ENCODE data around the gene RBM24. TPM values are rescaled to one million over a fixed set of nuclear protein-coding genes. Genes with fewer than 3 reads are reported as not detected.
"Not testable (repeated sequence)": the region's sequence is repeated elsewhere in the genome, so short reads cannot be mapped to it uniquely, and the experiment has no call there.

The RBM24 gene
- total and polyA plus RNA-seq, 4 donors, result 0.21 to 0.42 (median 0.28) TPM

- no peak overlapping the region for H3K4me3 ChIP-seq (ENCODE audit: low read depth in 1 of 3, low read length in 3 of 3)
- H3K27me3 ChIP-seq (ENCODE audit: control insufficient read depth in 4 of 4, insufficient read depth in 4 of 4, low read length in 3 of 4), result no peaks in the 10 kb centered on the region
- H3K4me1 ChIP-seq (ENCODE audit: control insufficient read depth in 4 of 4, insufficient read depth in 4 of 4, low read length in 3 of 4), result peaks cover 2 to 14% (median 7%) of the 10 kb centered on the region in 4 donors
- DNase-seq (ENCODE audit: low spot score), result no peak
- WGBS, result 93% methylated on average over 3 of the region's 3 CpGs
- no peaks in the 10 kb centered on the region for H3K9me3 ChIP-seq (ENCODE audit: control insufficient read depth in 4 of 4, low read length in 3 of 4)
- no peak overlapping the region for H3K9ac ChIP-seq (ENCODE audit: low read depth in 1 of 2, low read length in 2 of 2)
- H3K36me3 ChIP-seq (ENCODE audit: control insufficient read depth in 4 of 4, insufficient read depth in 3 of 4, low read depth in 1 of 4, low read length in 3 of 4), result no peaks in the 10 kb centered on the region
- TF ChIP-seq TAF1 (conservative IDR thresholded peaks at IDR 0.05) (no peak), YY1 (IDR thresholded peaks at IDR 0.05) (no peak)
- H3K27ac ChIP-seq (ENCODE audit: low read depth in 1 of 2, low read length in 2 of 2), result no peak overlapping the region
These were observed 34.1 kb downstream of the RBM24 start for GRCh38 chr6:17315262-17315661.

GRCh38 chr6:17318435-17319165 is 37.4 kb downstream of the RBM24 start:
- no peak for DNase-seq (ENCODE audit: low spot score)
- H3K9ac ChIP-seq (ENCODE audit: low read depth in 1 of 2, low read length in 2 of 2), result no peak overlapping the region
- peak; percentile 14 to 37 for TF ChIP-seq RAD21 (IDR thresholded peaks at IDR 0.05)
- peak; percentile 44 to 58 for TF ChIP-seq HNF4A (conservative IDR thresholded peaks at IDR 0.05)
- no peak for TF ChIP-seq HNF4G (IDR thresholded peaks at IDR 0.05)
- TF ChIP-seq FOXA2 (IDR thresholded peaks at IDR 0.05), result peak; percentile 5
- no peak for TF ChIP-seq NR2F2 (IDR thresholded peaks at IDR 0.05)
- no peak for TF ChIP-seq MAX (IDR thresholded peaks at IDR 0.05)
- TF ChIP-seq RXRA (IDR thresholded peaks at IDR 0.05), result peak in 1 of 2 donors; percentile 52
- TF ChIP-seq ZBTB33 (IDR thresholded peaks at IDR 0.05), result no peak
- peak; percentile 77 for TF ChIP-seq YY1 (IDR thresholded peaks at IDR 0.05)
- peak; percentile 73 for TF ChIP-seq SP1 (IDR thresholded peaks at IDR 0.05)

GRCh38 chr6:17320266-17320665 is 39.1 kb downstream of the RBM24 start:
- H3K4me3 ChIP-seq (ENCODE audit: low read depth in 1 of 3, low read length in 3 of 3); H3K4me1 ChIP-seq (ENCODE audit: control insufficient read depth in 4 of 4, insufficient read depth in 4 of 4, low read length in 3 of 4); H3K36me3 ChIP-seq (ENCODE audit: control insufficient read depth in 4 of 4, insufficient read depth in 3 of 4, low read depth in 1 of 4, low read length in 3 of 4); H3K27ac ChIP-seq (ENCODE audit: low read depth in 1 of 2, low read length in 2 of 2); H3K9me3 ChIP-seq (ENCODE audit: control insufficient read depth in 4 of 4, low read length in 3 of 4); H3K9ac ChIP-seq (ENCODE audit: low read depth in 1 of 2, low read length in 2 of 2); H3K27me3 ChIP-seq (ENCODE audit: control insufficient read depth in 4 of 4, insufficient read depth in 4 of 4, low read length in 3 of 4); DNase-seq (ENCODE audit: low spot score): not testable (repeated sequence)
- 97% methylated on average over 7 of the region's 7 CpGs for WGBS

More at GRCh38 chr6:17318435-17319165, 37.4 kb downstream of the RBM24 start:
- no peaks in the 10 kb centered on the region for H3K4me1 ChIP-seq (ENCODE audit: control insufficient read depth in 4 of 4, insufficient read depth in 4 of 4, low read length in 3 of 4)
- peak overlapping the region in 1 of 2 donors; percentile 62 for H3K27ac ChIP-seq (ENCODE audit: low read depth in 1 of 2, low read length in 2 of 2)
- H3K36me3 ChIP-seq (ENCODE audit: control insufficient read depth in 4 of 4, insufficient read depth in 3 of 4, low read depth in 1 of 4, low read length in 3 of 4), result no peaks in the 10 kb centered on the region
- H3K9me3 ChIP-seq (ENCODE audit: control insufficient read depth in 4 of 4, low read length in 3 of 4), result no peaks in the 10 kb centered on the region
- WGBS, result 62% methylated on average over 5 of the region's 5 CpGs
- no peaks in the 10 kb centered on the region for H3K27me3 ChIP-seq (ENCODE audit: control insufficient read depth in 4 of 4, insufficient read depth in 4 of 4, low read length in 3 of 4)
- no peak overlapping the region for H3K4me3 ChIP-seq (ENCODE audit: low read depth in 1 of 3, low read length in 3 of 3)

GRCh38 chr6:17331238-17331637 is 50.1 kb downstream of the RBM24 start:
- H3K4me1 ChIP-seq (ENCODE audit: control insufficient read depth in 4 of 4, insufficient read depth in 4 of 4, low read length in 3 of 4), result no peaks in the 10 kb centered on the region
- TF ChIP-seq MAX (IDR thresholded peaks at IDR 0.05) (no peak), HNF4G (IDR thresholded peaks at IDR 0.05) (no peak), HNF4A (conservative IDR thresholded peaks at IDR 0.05) (no peak)
- no peaks in the 10 kb centered on the region for H3K9me3 ChIP-seq (ENCODE audit: control insufficient read depth in 4 of 4, low read length in 3 of 4)
- DNase-seq (ENCODE audit: low spot score), result no peak
- H3K4me3 ChIP-seq (ENCODE audit: low read depth in 1 of 3, low read length in 3 of 3), result no peak overlapping the region
- H3K27ac ChIP-seq (ENCODE audit: low read depth in 1 of 2, low read length in 2 of 2), result no peak overlapping the region
- H3K27me3 ChIP-seq (ENCODE audit: control insufficient read depth in 4 of 4, insufficient read depth in 4 of 4, low read length in 3 of 4), result no peaks in the 10 kb centered on the region
- no peak overlapping the region for H3K9ac ChIP-seq (ENCODE audit: low read depth in 1 of 2, low read length in 2 of 2)
- H3K36me3 ChIP-seq (ENCODE audit: control insufficient read depth in 4 of 4, insufficient read depth in 3 of 4, low read depth in 1 of 4, low read length in 3 of 4), result no peaks in the 10 kb centered on the region
- 90% methylated on average over 5 of the region's 5 CpGs for WGBS
